H9 (cell line): ENCODE results near the gene ULK2. TPM values are rescaled to one million over a fixed set of nuclear protein-coding genes. Genes with fewer than 3 reads are reported as not detected.

Experiments
- DNase-seq: peaks from one replicate; pipeline ENCODE4 v3.0.0-alpha.2; 2017
- H2AFZ ChIP-seq: one replicate; pipeline ENCODE4 v1.6.1; 2013; ENCODE audit warnings: mild to moderate bottlenecking, low read length, control low read depth, moderate library complexity
- H2AK5ac ChIP-seq: 2 replicates; pipeline ENCODE4 v1.6.1; 2013; ENCODE audit warnings: low read length, control low read depth, mixed read lengths; ENCODE audit not compliant: insufficient read length
- H2BK120ac ChIP-seq: one replicate; pipeline ENCODE4 v1.6.1; 2013; ENCODE audit warnings: low read depth, mild to moderate bottlenecking, low read length, control low read depth, inconsistent platforms; ENCODE audit not compliant: poor library complexity, severe bottlenecking
- H2BK12ac ChIP-seq: 2 replicates; pipeline ENCODE4 v1.6.1; 2013; ENCODE audit warnings: low read length, control low read depth, mixed read lengths, low read depth; ENCODE audit not compliant: insufficient read length
- H2BK15ac ChIP-seq: 2 replicates; pipeline ENCODE4 v1.6.1; 2013; ENCODE audit warnings: low read depth, low read length, control low read depth
- H2BK20ac ChIP-seq: one replicate; pipeline ENCODE4 v1.6.1; 2013; ENCODE audit warnings: low read depth, mild to moderate bottlenecking, low read length, control low read depth, inconsistent platforms; ENCODE audit not compliant: poor library complexity, severe bottlenecking
- H2BK5ac ChIP-seq: 2 replicates; pipeline ENCODE4 v1.6.1; 2013; ENCODE audit warnings: low read length, control low read depth, mixed read lengths; ENCODE audit not compliant: insufficient read length
- H3K14ac ChIP-seq: 2 replicates; pipeline ENCODE4 v1.6.1; 2013; ENCODE audit warnings: low read length, control low read depth; ENCODE audit not compliant: insufficient read depth
- H3K18ac ChIP-seq: 2 replicates; pipeline ENCODE4 v1.6.1; 2013; ENCODE audit warnings: low read depth, mild to moderate bottlenecking, mixed read lengths, low read length, control low read depth; ENCODE audit not compliant: insufficient read length
- H3K23ac ChIP-seq: 2 replicates; pipeline ENCODE4 v1.6.1; 2013; ENCODE audit warnings: low read length, control low read depth, mixed read lengths, low read depth; ENCODE audit not compliant: insufficient read length
- H3K23me2 ChIP-seq: 2 replicates; pipeline ENCODE4 v1.6.1; 2013; ENCODE audit warnings: low read depth, mild to moderate bottlenecking, mixed read lengths, low read length, control low read depth; ENCODE audit not compliant: insufficient read length, poor library complexity, severe bottlenecking
- H3K27ac ChIP-seq: 2 replicates; pipeline ENCODE4 v1.5.1; 2013; ENCODE audit warnings: low read length, control low read depth, mixed read lengths, low read depth; ENCODE audit not compliant: insufficient read length
- H3K27me3 ChIP-seq: 2 replicates; pipeline ENCODE4 v1.6.1; 2013; ENCODE audit warnings: low read length, control low read depth, inconsistent platforms; ENCODE audit not compliant: insufficient read depth
- H3K4ac ChIP-seq: 2 replicates; pipeline ENCODE4 v1.6.1; 2013; ENCODE audit warnings: low read depth, mild to moderate bottlenecking, control low read depth, inconsistent platforms, low read length, moderate library complexity
- H3K4me1 ChIP-seq: 2 replicates; pipeline ENCODE4 v1.6.1; 2013; ENCODE audit warnings: low read length, control low read depth, inconsistent platforms; ENCODE audit not compliant: insufficient read depth
- H3K4me2 ChIP-seq: 2 replicates; pipeline ENCODE4 v1.6.1; 2013; ENCODE audit warnings: low read length, control low read depth, mixed read lengths; ENCODE audit not compliant: insufficient read length, insufficient read depth
- H3K56ac ChIP-seq: 2 replicates; pipeline ENCODE4 v1.6.1; 2013; ENCODE audit warnings: low read depth, mild to moderate bottlenecking, mixed read lengths, low read length, control low read depth; ENCODE audit not compliant: insufficient read length
- H3K79me1 ChIP-seq: 2 replicates; pipeline ENCODE4 v1.6.1; 2013; ENCODE audit warnings: low read depth, mild to moderate bottlenecking, moderate library complexity, low read length, control low read depth, inconsistent platforms; ENCODE audit not compliant: insufficient read depth, poor library complexity, severe bottlenecking
- H3K79me2 ChIP-seq: 2 replicates; pipeline ENCODE4 v1.6.1; 2013; ENCODE audit warnings: low read length, control low read depth, inconsistent platforms; ENCODE audit not compliant: insufficient read depth
- H3K9ac ChIP-seq: 2 replicates; pipeline ENCODE4 v1.6.1; 2013; ENCODE audit warnings: low read length, control low read depth, mixed read lengths; ENCODE audit not compliant: insufficient read length; ENCODE audit errors: extremely low read depth
- H3K9me3 ChIP-seq: one replicate; pipeline ENCODE4 v1.6.1; 2013; ENCODE audit warnings: low read depth, low read length, inconsistent platforms; ENCODE audit not compliant: control insufficient read depth
- H3T11ph ChIP-seq: one replicate; pipeline ENCODE4 v1.6.1; 2013; ENCODE audit warnings: mild to moderate bottlenecking, low read length, control low read depth, inconsistent platforms
- H4K20me1 ChIP-seq: one replicate; pipeline ENCODE4 v1.6.1; 2013; ENCODE audit not compliant: control insufficient read depth, insufficient read length, insufficient read depth
- H4K5ac ChIP-seq: 2 replicates; pipeline ENCODE4 v1.6.1; 2013; ENCODE audit warnings: low read depth, mild to moderate bottlenecking, mixed read lengths, low read length, control low read depth; ENCODE audit not compliant: insufficient read length
- H4K8ac ChIP-seq: replicated peaks from 2 replicates; pipeline ENCODE4 v1.6.1; 2013; ENCODE audit warnings: low read length, control low read depth, mixed read lengths, low read depth; ENCODE audit not compliant: insufficient read length
- H4K91ac ChIP-seq: 2 replicates; pipeline ENCODE4 v1.6.1; 2013; ENCODE audit warnings: low read depth, mild to moderate bottlenecking, moderate library complexity, mixed read lengths, low read length, control low read depth; ENCODE audit not compliant: insufficient read length
- H3K27ac Mint-ChIP-seq, 3 experiments: 2 replicates in 2 of 3; 3 replicates in 1 of 3; pipeline ENCODE4 v1.8.0; 2020 to 2021; ENCODE audit warnings: mixed read lengths in 3 of 3, mild to moderate bottlenecking in 1 of 3, moderate library complexity in 1 of 3
- H3K27me3 Mint-ChIP-seq: 2 replicates; pipeline ENCODE4 v1.8.0; 2021; ENCODE audit warnings: low read depth, mild to moderate bottlenecking, moderate library complexity, mixed read lengths
- H3K36me3 Mint-ChIP-seq, 3 experiments: 2 replicates in 2 of 3; 3 replicates in 1 of 3; pipeline ENCODE4 v1.8.0; 2020 to 2021; ENCODE audit warnings: low read depth in 3 of 3, mixed read lengths in 3 of 3; ENCODE audit not compliant: insufficient read depth in 1 of 3
- H3K4me1 Mint-ChIP-seq, 2 experiments: 2 replicates each; pipeline ENCODE4 v1.8.0; 2020; ENCODE audit warnings: mixed read lengths in 2 of 2
- H3K4me3 Mint-ChIP-seq, 2 experiments: 2 replicates in 1 of 2; 3 replicates in 1 of 2; pipeline ENCODE4 v1.8.0; 2020 to 2021; ENCODE audit warnings: mild to moderate bottlenecking in 2 of 2, mixed read lengths in 2 of 2, moderate library complexity in 1 of 2
- H3K9me3 Mint-ChIP-seq, 2 experiments: 2 replicates in 1 of 2; 3 replicates in 1 of 2; pipeline ENCODE4 v1.8.0; 2020; ENCODE audit warnings: mild to moderate bottlenecking in 2 of 2, mixed read lengths in 2 of 2, moderate library complexity in 1 of 2
- total RNA-seq: library from RNA; stranded (reverse); gene quantifications from 2 replicates; pipeline ENCODE4 v1.2.1, GENCODE V29; 2021
- TF ChIP-seq, protein P1 (sequence below): fragments of 200-600 bp; sonication (generic); conservative IDR thresholded peaks from 3 replicates; pipeline ENCODE4 v1.8.0; 2021; ENCODE audit warnings: antibody characterized with exemption, mild to moderate bottlenecking

The ULK2 gene
- total RNA-seq, 1 experiment from 2014 or later = 11.5 TPM

DNA sequence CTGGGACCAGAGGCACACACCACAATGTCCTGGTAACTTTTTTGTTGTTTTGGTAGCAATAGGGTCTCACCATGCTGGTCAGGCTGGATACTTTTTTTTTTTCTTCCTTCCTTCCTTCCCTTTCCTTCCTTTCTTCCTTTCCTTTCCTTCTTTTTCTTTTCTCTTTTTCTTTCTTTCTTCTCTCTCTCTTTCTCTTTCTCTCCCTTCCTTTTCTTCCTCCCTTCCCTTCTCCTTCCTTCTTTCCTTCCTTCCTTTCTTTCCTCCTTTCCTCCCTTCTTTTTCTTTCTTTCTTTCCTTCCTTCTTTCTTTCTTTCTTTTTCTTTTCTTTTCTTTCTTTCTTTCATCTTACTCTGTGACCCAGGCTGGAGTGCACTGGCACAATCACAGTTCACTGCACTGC is 18.4 kb upstream of the ULK2 start:
- H3K18ac ChIP-seq = no peak overlapping the region
- H3K9ac ChIP-seq = no peak overlapping the region
- no peak overlapping the region for H3K23ac ChIP-seq
- no peak overlapping the region for H2BK20ac ChIP-seq
- H2BK120ac ChIP-seq = no peak overlapping the region
- no peaks in the 10 kb centered on the region for H4K20me1 ChIP-seq
- no peak overlapping the region for H3K56ac ChIP-seq
- H3K27ac ChIP-seq = no peak overlapping the region
- H2BK12ac ChIP-seq = no peak overlapping the region
- H3T11ph ChIP-seq = no peak overlapping the region
- H2BK15ac ChIP-seq = no peak overlapping the region
- H4K91ac ChIP-seq = no peak overlapping the region
- no peak overlapping the region for H3K4me2 ChIP-seq
- H3K27me3 ChIP-seq = no peaks in the 10 kb centered on the region
- Mint-ChIP-seq H3K27ac (no peak overlapping the region; a peak in 1 of 7 replicates), H3K9me3 (no peaks in the 10 kb centered on the region), H3K4me3 (no peak overlapping the region), H3K4me1 (no peaks in the 10 kb centered on the region), H3K36me3 (no peaks in the 10 kb centered on the region), H3K27me3 (no peaks in the 10 kb centered on the region)
- no peak overlapping the region for H3K14ac ChIP-seq
- no peak for DNase-seq
- TF ChIP-seq, protein P1, sequence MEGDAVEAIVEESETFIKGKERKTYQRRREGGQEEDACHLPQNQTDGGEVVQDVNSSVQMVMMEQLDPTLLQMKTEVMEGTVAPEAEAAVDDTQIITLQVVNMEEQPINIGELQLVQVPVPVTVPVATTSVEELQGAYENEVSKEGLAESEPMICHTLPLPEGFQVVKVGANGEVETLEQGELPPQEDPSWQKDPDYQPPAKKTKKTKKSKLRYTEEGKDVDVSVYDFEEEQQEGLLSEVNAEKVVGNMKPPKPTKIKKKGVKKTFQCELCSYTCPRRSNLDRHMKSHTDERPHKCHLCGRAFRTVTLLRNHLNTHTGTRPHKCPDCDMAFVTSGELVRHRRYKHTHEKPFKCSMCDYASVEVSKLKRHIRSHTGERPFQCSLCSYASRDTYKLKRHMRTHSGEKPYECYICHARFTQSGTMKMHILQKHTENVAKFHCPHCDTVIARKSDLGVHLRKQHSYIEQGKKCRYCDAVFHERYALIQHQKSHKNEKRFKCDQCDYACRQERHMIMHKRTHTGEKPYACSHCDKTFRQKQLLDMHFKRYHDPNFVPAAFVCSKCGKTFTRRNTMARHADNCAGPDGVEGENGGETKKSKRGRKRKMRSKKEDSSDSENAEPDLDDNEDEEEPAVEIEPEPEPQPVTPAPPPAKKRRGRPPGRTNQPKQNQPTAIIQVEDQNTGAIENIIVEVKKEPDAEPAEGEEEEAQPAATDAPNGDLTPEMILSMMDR = no peak
- no peak overlapping the region for H2BK5ac ChIP-seq
- H4K8ac ChIP-seq = no peak overlapping the region
- H3K4ac ChIP-seq = no peak overlapping the region
- no peaks in the 10 kb centered on the region for H3K79me1 ChIP-seq
- no peak overlapping the region for H2AK5ac ChIP-seq
- H3K23me2 ChIP-seq = no peaks in the 10 kb centered on the region
- H3K4me1 ChIP-seq = no peaks in the 10 kb centered on the region
- H4K5ac ChIP-seq = no peak overlapping the region
- H3K79me2 ChIP-seq = no peaks in the 10 kb centered on the region
- H3K9me3 ChIP-seq = no peaks in the 10 kb centered on the region
- H2AFZ ChIP-seq = no peak overlapping the region
